ENCODE data around the gene SMPDL3B.
A peak's percentile ranks its signal among the peaks of the same experiment; 100 is the strongest.

Gene SMPDL3B

GRCh38 chr1:27934818-27935549 lies at the start of gene SMPDL3B:
TSS of gene SMPDL3B (plus strand) at chr1:27935000. CDS start at chr1:27935184, 184 bp downstream.
- H3K4me3 ChIP-seq (ENCODE audit: low read length), result no peak within 1 kb of the TSS
- TF ChIP-seq CTCF (conservative IDR thresholded peaks at IDR 0.05; ENCODE audit: low read length), result 0 out of 2 replicates have a peak, but pooled peaks have one; percentile 15
- no peak for DNase-seq (ENCODE audit: low read depth)

GRCh38 chr1:27885114-27885528 lies 49.7 kb upstream of the SMPDL3B start:
- no peak overlapping the region for H3K4me3 ChIP-seq (ENCODE audit: low read length)
- no peak for DNase-seq (ENCODE audit: low read depth)
- TF ChIP-seq CTCF (conservative IDR thresholded peaks at IDR 0.05; ENCODE audit: low read length), result no peak

- DNase-seq (ENCODE audit: low read depth), result no peak
- no peak overlapping the region for H3K4me3 ChIP-seq (ENCODE audit: low read length)
- TF ChIP-seq CTCF (conservative IDR thresholded peaks at IDR 0.05; ENCODE audit: low read length), result no peak
These were observed 49.0 kb upstream of the SMPDL3B start for GRCh38 chr1:27885621-27886352.

- TF ChIP-seq CTCF (conservative IDR thresholded peaks at IDR 0.05; ENCODE audit: low read length), result no peak
- no peak for DNase-seq (ENCODE audit: low read depth)
- no peak overlapping the region for H3K4me3 ChIP-seq (ENCODE audit: low read length)
These were observed 48.5 kb upstream of the SMPDL3B start for GRCh38 chr1:27886353-27886679.

- TF ChIP-seq CTCF (conservative IDR thresholded peaks at IDR 0.05; ENCODE audit: low read length), result no peak
- H3K4me3 ChIP-seq (ENCODE audit: low read length), result no peak overlapping the region
- DNase-seq (ENCODE audit: low read depth), result no peak
These were observed 48.1 kb upstream of the SMPDL3B start for GRCh38 chr1:27886744-27887143.

- no peak overlapping the region for H3K4me3 ChIP-seq (ENCODE audit: low read length)
- no peak for TF ChIP-seq CTCF (conservative IDR thresholded peaks at IDR 0.05; ENCODE audit: low read length)
- DNase-seq (ENCODE audit: low read depth), result no peak
These were observed 47.4 kb upstream of the SMPDL3B start for GRCh38 chr1:27887215-27888021.
